Liver (tissue), 9 donors: Measurements from ENCODE around the gene GMPR. TPM values are rescaled to one million over a fixed set of nuclear protein-coding genes. Genes with fewer than 3 reads are reported as not detected.

ENCODE experiments used
- DNase-seq: peaks from one replicate; pipeline ENCODE4 v3.0.0-alpha.2; 2017; ENCODE audit warnings: low spot score
- H3K27ac ChIP-seq, 2 donors: one replicate each; pipeline ENCODE4 v1.7.0; 2013; ENCODE audit warnings: inconsistent platforms in 2 of 2, low read length in 2 of 2, control low read depth in 1 of 2, low read depth in 1 of 2, mild to moderate bottlenecking in 1 of 2
- H3K27me3 ChIP-seq, 4 donors: one replicate each; pipeline versions ENCODE4 v1.6.1 to v1.7.0; 2013; ENCODE audit warnings: low read length in 3 of 4, inconsistent platforms in 1 of 4, mild to moderate bottlenecking in 1 of 4, moderate library complexity in 1 of 4; ENCODE audit not compliant: control insufficient read depth in 4 of 4, insufficient read depth in 4 of 4
- H3K36me3 ChIP-seq, 4 donors: one replicate each; pipeline versions ENCODE4 v1.6.1 to v1.7.0; 2013; ENCODE audit warnings: low read length in 3 of 4, mild to moderate bottlenecking in 3 of 4, low read depth in 1 of 4, moderate library complexity in 1 of 4; ENCODE audit not compliant: control insufficient read depth in 4 of 4, insufficient read depth in 3 of 4
- H3K4me1 ChIP-seq, 4 donors: one replicate each; pipeline versions ENCODE4 v1.6.1 to v1.7.0; 2013; ENCODE audit warnings: low read length in 3 of 4, mild to moderate bottlenecking in 3 of 4, moderate library complexity in 1 of 4; ENCODE audit not compliant: control insufficient read depth in 4 of 4, insufficient read depth in 4 of 4
- H3K4me3 ChIP-seq, 3 donors: one replicate each; pipeline versions ENCODE4 v1.6.1 to v1.7.0; 2013; ENCODE audit warnings: low read length in 3 of 3, control low read depth in 1 of 3, low read depth in 1 of 3, mild to moderate bottlenecking in 1 of 3
- H3K9ac ChIP-seq, 2 donors: one replicate each; pipeline ENCODE4 v1.7.0; 2013; ENCODE audit warnings: low read length in 2 of 2, mild to moderate bottlenecking in 2 of 2, moderate library complexity in 2 of 2, control low read depth in 1 of 2, low read depth in 1 of 2
- H3K9me3 ChIP-seq, 4 donors: one replicate each; pipeline versions ENCODE4 v1.6.1 to v1.7.0; 2013; ENCODE audit warnings: low read length in 3 of 4; ENCODE audit not compliant: control insufficient read depth in 4 of 4
- ATF3 ChIP-seq: IDR thresholded peaks from 2 replicates; pipeline ENCODE4 v1.6.1; 2016; ENCODE audit warnings: antibody characterized with exemption
- CTCF ChIP-seq: fragments of 150-350 bp; IDR thresholded peaks from 2 replicates; pipeline ENCODE4 v1.5.1; 2017; ENCODE audit warnings: improper control_type of control experiment, low read depth, low read length; ENCODE audit not compliant: missing input control
- EGR1 ChIP-seq, 2 donors: IDR thresholded peaks; 2 replicates each; pipeline ENCODE4 v1.6.1; 2016 to 2018; ENCODE audit warnings: antibody characterized with exemption in 2 of 2, low read depth in 2 of 2
- FOXA1 ChIP-seq: IDR thresholded peaks from 2 replicates; pipeline ENCODE4 v1.6.1; 2016; ENCODE audit warnings: antibody characterized with exemption
- FOXA2 ChIP-seq: IDR thresholded peaks from 2 replicates; pipeline ENCODE4 v1.6.1; 2016; ENCODE audit warnings: antibody characterized with exemption
- GABPA ChIP-seq, 2 donors: IDR thresholded peaks in 1 of 2; conservative IDR thresholded peaks in 1 of 2; 2 replicates each; pipeline ENCODE4 v1.6.1; 2016; ENCODE audit warnings: antibody characterized with exemption in 2 of 2, mild to moderate bottlenecking in 1 of 2, moderate library complexity in 1 of 2
- HNF4A ChIP-seq, 2 donors: conservative IDR thresholded peaks; 2 replicates each; pipeline ENCODE4 v1.6.1; 2016; ENCODE audit warnings: antibody characterized with exemption in 2 of 2, mild to moderate bottlenecking in 2 of 2
- HNF4G ChIP-seq: IDR thresholded peaks from 2 replicates; pipeline ENCODE4 v1.6.1; 2016; ENCODE audit warnings: antibody characterized with exemption
- JUND ChIP-seq, 2 donors: IDR thresholded peaks; 2 replicates each; pipeline ENCODE4 v1.6.1; 2016; ENCODE audit warnings: antibody characterized with exemption in 2 of 2
- MAX ChIP-seq: IDR thresholded peaks from 2 replicates; pipeline ENCODE4 v1.6.1; 2016; ENCODE audit warnings: antibody characterized with exemption
- NR2F2 ChIP-seq: IDR thresholded peaks from 2 replicates; pipeline ENCODE4 v1.6.1; 2016; ENCODE audit warnings: antibody characterized with exemption
- RAD21 ChIP-seq, 2 donors: IDR thresholded peaks; 2 replicates each; pipeline ENCODE4 v1.6.1; 2016; ENCODE audit warnings: antibody characterized with exemption in 2 of 2, mild to moderate bottlenecking in 2 of 2
- REST ChIP-seq: IDR thresholded peaks from 2 replicates; pipeline ENCODE4 v1.6.1; 2016; ENCODE audit warnings: antibody characterized with exemption, mild to moderate bottlenecking
- RXRA ChIP-seq, 2 donors: IDR thresholded peaks; 2 replicates each; pipeline ENCODE4 v1.6.1; 2017 to 2018; ENCODE audit warnings: antibody characterized with exemption in 2 of 2, mild to moderate bottlenecking in 1 of 2
- SP1 ChIP-seq: IDR thresholded peaks from 2 replicates; pipeline ENCODE4 v1.6.1; 2018; ENCODE audit warnings: antibody characterized with exemption, mild to moderate bottlenecking
- TAF1 ChIP-seq: conservative IDR thresholded peaks from 2 replicates; pipeline ENCODE4 v1.6.1; 2016; ENCODE audit warnings: antibody characterized with exemption, mild to moderate bottlenecking
- YY1 ChIP-seq: IDR thresholded peaks from 2 replicates; pipeline ENCODE4 v1.6.1; 2016; ENCODE audit warnings: antibody characterized with exemption, mild to moderate bottlenecking
- ZBTB33 ChIP-seq: IDR thresholded peaks from 2 replicates; pipeline ENCODE4 v1.6.1; 2016; ENCODE audit warnings: antibody characterized with exemption
- WGBS: extraction: QIAGEN DNeasy Blood & Tissue Kit; methylation state at CpG from one replicate; pipeline ENCODE4 v1.1.7; 2013; 5-methylcytosine and 5-hydroxymethylcytosine counted together
- polyA plus RNA-seq, 2 donors: library from polyadenylated mRNA; stranded (reverse) in 1 of 2; unstranded in 1 of 2; fragments of 200-250 nt in 1 of 2; fragments of >200 nt in 1 of 2; fragmentation: Nextera tagmentation in 1 of 2; extraction: Ambion mirVana in 1 of 2; gene quantifications; one replicate each; pipeline versions ENCODE4 v1.2.1 to v1.2.3, GENCODE V29; 2013 to 2015
- total RNA-seq, 2 donors: library from RNA; depleted of rRNA; stranded (reverse); fragments of >200 nt; gene quantifications; one replicate each; pipeline ENCODE4 v1.2.3, GENCODE V29; 2014
- donor health status: healthy.
- donor health status: healthy.
- donor health status: healthy.
- donor health status: healthy.
- donor health status: healthy.

The GMPR gene
- total and polyA plus RNA-seq, 4 donors = 2.1 to 50.2 (median 4.2) TPM

GRCh38 chr6:16327777-16328325 is 89.5 kb downstream of the GMPR start:
- Histone ChIP-seq H3K9me3 (no peaks in the 10 kb centered on the region), H3K9ac (no peak overlapping the region), H3K27me3 (no peaks in the 10 kb centered on the region), H3K27ac (no peak overlapping the region), H3K4me1 (peaks cover 0 to 11% (median 5%) of the 10 kb centered on the region in 4 donors), H3K36me3 (peaks cover 0 to 20% (median 14%) of the 10 kb centered on the region in 4 donors), H3K4me3 (no peak overlapping the region)
- no peak for DNase-seq
- 97% methylated on average over 34 of the region's 34 CpGs for WGBS
- TF ChIP-seq JUND (IDR thresholded peaks at IDR 0.05) (no peak), CTCF (no peak), RXRA (IDR thresholded peaks at IDR 0.05) (no peak), GABPA (IDR thresholded peaks at IDR 0.05 in 1 of 2, conservative IDR thresholded peaks at IDR 0.05 in 1 of 2) (no peak), REST (no peak), HNF4G (no peak), NR2F2 (no peak), HNF4A (conservative IDR thresholded peaks at IDR 0.05) (no peak), ATF3 (no peak), ZBTB33 (no peak), YY1 (no peak), MAX (no peak), TAF1 (no peak), RAD21 (IDR thresholded peaks at IDR 0.05) (no peak), EGR1 (IDR thresholded peaks at IDR 0.05; ENCODE audit: low read depth in 2 of 2) (no peak), FOXA2 (no peak), FOXA1 (no peak), SP1 (no peak)
